Fibroblast of gingiva (primary cell): ENCODE data around the gene KTI12.
"Not testable (repeated sequence)": the region's sequence is repeated elsewhere in the genome, so short reads cannot be mapped to it uniquely, and the experiment has no call there.

Experiments
- DNase-seq: peaks from one replicate; pipeline ENCODE4 v3.0.0-alpha.2; 2011; ENCODE audit warnings: low read depth

Gene KTI12, protein sequence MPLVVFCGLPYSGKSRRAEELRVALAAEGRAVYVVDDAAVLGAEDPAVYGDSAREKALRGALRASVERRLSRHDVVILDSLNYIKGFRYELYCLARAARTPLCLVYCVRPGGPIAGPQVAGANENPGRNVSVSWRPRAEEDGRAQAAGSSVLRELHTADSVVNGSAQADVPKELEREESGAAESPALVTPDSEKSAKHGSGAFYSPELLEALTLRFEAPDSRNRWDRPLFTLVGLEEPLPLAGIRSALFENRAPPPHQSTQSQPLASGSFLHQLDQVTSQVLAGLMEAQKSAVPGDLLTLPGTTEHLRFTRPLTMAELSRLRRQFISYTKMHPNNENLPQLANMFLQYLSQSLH

DNA sequence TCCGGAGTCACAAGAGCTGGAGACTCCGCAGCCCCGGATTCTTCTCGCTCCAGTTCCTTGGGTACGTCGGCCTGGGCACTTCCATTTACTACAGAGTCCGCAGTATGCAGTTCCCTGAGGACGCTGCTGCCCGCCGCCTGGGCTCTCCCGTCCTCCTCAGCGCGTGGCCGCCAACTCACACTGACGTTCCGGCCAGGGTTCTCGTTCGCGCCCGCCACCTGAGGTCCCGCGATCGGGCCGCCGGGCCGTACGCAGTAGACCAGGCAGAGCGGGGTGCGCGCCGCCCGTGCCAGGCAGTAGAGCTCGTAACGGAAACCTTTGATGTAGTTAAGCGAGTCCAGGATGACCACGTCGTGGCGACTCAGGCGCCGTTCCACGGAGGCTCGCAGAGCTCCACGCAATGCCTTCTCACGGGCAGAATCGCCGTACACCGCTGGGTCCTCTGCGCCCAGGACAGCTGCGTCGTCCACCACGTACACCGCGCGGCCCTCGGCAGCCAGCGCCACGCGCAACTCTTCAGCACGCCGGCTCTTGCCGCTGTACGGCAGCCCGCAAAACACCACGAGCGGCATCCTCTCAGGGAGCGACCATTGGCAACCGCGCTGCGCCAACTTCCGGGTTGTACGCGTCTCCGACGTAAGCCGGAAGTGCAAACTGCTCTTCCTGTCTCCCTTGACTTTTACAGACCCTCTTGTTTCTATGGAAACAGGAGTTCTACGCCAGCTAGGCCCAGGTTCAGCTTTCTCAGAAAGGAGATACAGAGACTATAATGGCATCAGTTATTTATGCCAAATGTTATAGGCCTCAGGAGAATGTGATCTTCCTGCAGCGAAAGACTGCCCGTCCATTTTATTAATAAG, at the start of gene KTI12:
Gene KTI12 (minus strand): TSS at position 621 of the 860 bp plus-strand sequence. CDS start 49 bp downstream, at position 572.
- peak; percentile 91 for DNase-seq

- no peak for DNase-seq
Observed at GRCh38 chr1:52080014-52080415, 46.4 kb upstream of the KTI12 start.

GRCh38 chr1:52077277-52077676, 43.7 kb upstream of the KTI12 start:
- DNase-seq = not testable (repeated sequence)

- peak; percentile 20 for DNase-seq
Observed at GRCh38 chr1:52072291-52072690, 38.7 kb upstream of the KTI12 start.

DNA sequence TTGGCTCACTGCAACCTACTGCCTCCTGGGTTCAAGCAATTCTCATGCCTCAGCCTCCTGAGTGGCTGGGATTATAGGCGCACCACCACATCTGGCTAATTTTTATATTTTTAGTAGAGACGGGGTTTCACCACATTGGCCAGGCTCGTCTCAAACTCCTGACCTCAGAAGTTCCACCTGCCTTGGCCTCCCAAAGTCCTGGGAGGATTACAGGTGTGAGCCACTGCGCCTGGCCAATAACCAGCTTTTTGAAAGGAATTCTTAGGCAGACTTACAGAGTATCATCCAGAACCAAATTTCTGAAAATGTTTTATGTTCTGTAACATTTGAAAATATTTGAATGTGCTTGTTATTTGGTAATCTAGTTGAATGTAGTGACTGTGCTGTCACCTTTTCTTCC, 37.1 kb upstream of the KTI12 start:
- DNase-seq = no peak

DNA sequence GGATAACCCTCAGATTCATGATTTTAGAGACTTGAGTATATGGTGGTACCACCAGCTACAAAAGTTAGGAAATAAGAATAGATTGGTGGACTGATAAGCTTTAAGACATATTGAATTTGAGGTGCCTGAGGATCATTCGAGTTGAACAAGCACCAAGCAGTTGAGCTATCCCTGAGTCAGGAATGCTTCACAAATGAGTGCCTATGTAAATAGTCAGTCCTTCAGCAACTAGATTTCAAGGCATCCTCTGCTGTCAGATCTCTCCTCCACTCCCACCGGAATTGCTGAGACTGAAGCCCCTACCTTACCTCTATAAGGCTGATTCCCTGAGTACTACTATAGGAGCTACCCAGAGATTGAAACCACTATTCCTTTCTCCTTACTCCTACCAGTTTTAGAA, 29.6 kb upstream of the KTI12 start:
- no peak for DNase-seq

DNA sequence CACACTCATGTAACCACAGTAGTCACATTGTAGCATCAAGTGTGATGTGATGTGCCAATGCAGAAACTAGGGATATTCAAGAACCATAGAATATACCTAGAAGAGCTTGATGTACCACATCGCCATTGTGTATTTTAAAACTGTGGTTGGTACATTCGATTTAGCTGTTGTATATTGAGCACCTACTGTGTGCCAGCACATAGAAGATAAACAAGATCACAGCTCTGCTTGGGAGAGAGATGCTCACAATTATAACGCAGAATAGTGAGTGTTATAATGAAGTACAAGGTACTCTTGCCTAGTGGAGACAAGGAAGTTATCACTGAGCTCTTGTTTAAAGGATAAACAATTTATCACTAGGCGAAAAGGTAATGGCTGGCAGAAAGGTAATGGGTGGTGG, 27.2 kb upstream of the KTI12 start:
- no peak for DNase-seq

GRCh38 chr1:52059888-52060287, 26.3 kb upstream of the KTI12 start:
- DNase-seq = no peak

GRCh38 chr1:52059321-52059720, 25.7 kb upstream of the KTI12 start:
- peak; percentile 49 for DNase-seq

DNA sequence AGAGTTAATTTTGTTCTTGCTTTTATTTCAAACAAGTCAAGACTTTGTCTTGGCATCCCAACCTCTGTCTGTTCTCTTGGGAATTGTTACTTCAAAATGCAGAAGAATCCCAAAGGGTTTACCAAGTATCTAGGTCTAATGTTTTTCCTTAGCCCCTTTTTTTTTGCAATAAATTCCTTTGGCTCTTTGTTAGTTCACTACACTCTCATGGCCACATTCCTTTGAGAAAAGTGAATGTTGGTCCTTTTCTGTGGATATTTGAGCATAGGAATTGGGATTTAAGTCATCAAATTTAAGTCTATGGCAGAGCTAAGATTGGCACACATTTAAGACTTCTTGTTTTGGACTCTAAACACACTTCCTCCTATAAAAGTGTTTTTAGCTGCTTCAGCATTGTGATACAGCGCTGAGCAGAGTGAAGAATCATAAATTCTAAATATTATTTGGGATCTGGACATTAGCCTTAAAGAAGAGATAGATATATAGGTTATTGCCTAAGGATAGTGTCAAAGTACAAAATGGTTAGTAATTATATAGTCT, 24.3 kb upstream of the KTI12 start:
- DNase-seq = no peak

DNA sequence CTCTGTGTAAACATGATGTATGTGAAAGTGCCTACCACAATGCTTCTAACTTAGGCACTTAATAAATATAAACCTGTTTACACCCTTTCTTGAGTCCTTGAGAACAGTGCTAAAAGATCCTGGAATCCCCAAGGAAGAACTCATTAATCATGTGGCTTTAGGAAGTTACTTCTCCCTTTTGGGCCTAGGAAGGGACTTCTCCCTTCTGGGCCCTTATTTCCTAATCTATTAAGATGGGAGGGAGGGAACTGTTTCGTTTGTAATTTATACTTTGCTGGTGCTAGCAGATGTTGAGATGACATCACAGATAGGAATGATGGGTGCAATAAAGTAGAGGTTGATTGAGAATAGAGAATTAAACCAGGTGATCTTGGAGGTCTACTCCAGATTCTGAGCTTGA, 23.6 kb upstream of the KTI12 start:
- peak; percentile 11 for DNase-seq

GRCh38 chr1:52056937-52057231, 23.3 kb upstream of the KTI12 start:
- DNase-seq = peak; percentile 70

DNA sequence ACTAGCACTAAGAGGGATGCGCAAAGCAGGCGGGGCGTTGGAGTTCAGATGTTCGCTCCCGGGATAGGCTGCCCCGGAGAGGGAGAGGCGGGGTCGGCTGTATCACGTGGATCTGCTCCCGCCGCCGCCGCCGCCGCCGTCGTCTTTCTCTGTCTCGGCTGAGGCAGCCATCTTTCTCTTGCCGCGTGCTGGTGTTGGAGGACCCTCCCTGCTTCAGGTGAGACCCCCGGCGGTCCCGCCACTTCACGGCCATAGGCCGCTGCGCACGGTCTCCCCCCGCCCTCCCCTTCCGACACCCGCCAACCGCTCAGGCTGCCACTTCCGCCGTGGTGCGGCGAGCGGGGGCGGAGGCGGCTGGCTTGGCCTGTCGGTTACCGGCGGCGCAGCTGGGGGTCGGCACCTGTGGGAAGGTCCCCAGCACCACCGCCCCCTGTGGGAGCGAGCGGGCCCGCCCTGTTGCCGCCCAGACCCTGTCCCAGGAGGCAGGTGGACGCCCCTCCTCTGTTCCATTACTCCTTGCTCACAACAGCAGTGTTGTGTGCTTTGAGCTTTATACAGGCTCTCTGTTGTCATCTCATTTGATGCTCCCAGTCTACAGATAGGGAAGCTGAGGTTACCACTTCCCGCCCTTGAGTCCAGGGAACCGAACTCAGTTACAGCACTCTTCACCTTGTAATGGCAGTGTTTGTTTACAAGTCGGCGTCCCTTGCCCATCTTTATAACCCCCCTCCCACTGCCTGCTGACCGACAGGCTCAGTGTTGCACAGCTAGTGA, 22.7 kb upstream of the KTI12 start, which contains the start of gene BTF3L4:
Gene BTF3L4 (plus strand): TSS at position 133 of the 774 bp plus-strand sequence. CDS start 3,553 bp downstream, outside the sequence.
- DNase-seq = peak; percentile 90

- no peak for DNase-seq
Observed at GRCh38 chr1:52055866-52056162, 22.2 kb upstream of the KTI12 start.

DNA sequence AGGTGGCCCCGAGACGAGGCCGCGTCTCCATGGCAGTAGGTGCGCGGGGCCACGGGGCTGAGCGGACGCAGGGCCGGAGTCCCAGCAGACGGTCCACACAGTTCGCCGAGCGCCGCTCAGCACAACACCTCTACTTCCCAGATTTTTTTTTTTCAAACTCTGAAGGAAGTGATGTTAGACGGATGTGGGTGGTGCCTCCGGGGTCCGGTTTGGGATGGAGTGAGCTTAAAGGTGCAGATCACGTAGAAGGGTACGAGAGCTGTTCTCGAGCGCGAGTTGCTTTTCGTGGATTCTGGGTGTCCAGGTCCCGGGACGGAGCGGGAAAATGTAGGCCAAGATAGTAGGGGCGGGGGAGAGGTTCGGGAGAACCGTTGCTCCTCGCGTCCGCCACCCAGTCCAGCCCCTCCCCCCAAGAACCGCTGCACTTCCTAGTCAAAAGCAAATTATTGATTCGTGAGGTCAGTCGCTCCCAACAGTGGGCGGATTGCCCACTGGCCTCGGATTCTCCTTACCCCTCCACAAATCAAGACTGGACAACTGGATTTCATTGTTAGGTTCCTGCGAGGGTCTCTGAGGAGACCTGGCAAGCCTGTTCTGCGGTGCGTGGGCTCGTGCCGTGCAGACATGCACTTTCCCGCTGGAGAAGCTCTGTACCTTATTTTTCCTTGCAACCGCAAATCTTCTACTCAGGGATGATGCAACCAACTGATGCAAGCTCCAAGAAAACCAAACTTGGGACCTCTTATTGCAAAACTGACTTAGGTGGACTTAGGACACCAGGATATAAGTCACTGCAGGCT, 21.7 kb upstream of the KTI12 start, which contains the start of gene TXNDC12:
Gene TXNDC12 (minus strand): TSS at position 126 of the 800 bp plus-strand sequence. CDS start 95 bp downstream, at position 31.
- peak; percentile 89 for DNase-seq

DNA sequence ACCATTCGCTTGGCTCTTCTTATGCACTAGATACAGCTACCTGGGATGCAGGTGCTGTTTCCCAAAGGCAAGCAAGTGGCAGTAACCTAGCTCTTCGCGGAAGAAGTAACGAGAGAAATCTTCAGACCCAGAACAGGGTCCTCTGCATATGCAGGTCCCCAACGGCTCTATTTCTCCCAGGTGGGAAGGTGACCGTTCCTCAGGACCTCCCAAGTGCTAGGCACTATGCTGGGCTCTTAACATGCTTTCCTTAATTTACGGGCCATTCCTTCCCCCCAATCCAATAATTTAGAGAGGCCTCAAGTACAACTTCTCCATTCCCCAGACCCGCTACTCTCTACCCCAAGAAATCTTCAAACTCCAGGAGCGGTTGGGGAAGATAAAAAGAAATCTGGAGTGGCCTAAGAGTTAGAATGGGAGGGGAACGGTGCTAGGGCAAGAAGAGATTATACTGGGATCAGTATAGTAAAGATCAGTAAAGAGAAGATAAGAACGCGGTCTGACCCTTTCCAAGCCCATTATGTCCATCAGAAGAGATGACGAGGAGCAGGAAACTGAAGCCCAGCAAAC, 21.0 kb upstream of the KTI12 start:
- DNase-seq = no peak

DNA sequence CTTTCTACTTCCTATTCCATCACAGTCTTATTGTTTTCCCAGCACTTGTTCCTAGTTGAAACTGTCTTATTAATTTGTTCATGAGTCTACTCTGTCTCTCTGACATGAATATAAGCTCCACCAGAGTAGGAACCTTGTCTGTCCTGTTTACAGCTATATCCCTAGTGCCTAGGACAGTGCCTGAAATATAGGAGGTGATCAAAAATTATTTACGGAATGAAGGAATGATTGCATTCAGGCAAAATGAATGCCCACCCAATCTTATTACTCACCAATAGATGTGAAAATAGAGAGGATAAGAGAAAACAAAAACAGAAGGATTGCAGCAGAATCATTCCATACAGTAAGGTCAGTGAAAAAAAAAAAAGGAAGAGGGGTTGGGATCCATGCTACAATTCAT, 20.3 kb upstream of the KTI12 start:
- DNase-seq = no peak

DNA sequence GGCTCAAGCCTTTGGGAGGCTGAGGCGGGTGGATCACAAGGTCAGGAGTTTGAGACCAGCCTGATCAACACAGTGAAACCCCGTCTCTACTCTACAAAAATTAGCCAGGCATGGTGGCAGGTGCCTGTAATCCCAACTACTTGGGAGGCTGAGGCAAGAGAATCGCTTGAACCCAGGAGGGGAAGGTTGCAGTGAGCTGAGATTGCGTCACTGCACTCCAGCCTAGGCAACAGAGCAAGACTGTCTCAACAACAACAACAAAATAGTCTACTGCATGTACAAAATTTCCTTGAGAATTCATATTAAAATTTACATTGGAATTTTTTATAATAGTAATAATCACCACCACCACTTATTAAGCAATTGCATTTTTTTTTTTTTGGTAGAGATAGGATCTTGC, 15.7 kb upstream of the KTI12 start:
- DNase-seq = not testable (repeated sequence)

GRCh38 chr1:52045666-52046195, 12.1 kb upstream of the KTI12 start:
- not testable (repeated sequence) for DNase-seq

DNA sequence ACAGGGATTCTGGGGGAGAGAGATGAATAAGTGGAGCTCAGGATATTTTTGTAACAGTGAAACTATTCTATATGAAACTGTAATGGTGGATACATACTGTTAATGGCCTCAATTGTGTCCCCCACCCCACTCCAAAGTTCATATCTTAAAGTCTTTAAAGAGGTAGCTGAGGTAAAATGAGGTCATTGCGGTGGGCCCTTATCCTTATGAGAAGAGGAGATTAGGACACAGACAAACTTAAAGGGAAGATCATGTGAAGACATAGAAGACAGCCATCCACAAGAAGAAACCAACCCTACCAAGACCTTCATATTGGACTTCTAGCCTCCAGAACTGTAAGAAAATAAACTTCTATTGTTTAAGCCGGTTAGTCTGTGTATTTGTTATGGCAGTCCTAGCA, 11.6 kb upstream of the KTI12 start:
- DNase-seq = no peak
